Right lobe of liver (tissue), 6 donors: Measurements from ENCODE around the gene PRIM2. TPM values are rescaled to one million over a fixed set of nuclear protein-coding genes. Genes with fewer than 3 reads are reported as not detected.
"Not testable (repeated sequence)": the region's sequence is repeated elsewhere in the genome, so short reads cannot be mapped to it uniquely, and the experiment has no call there.

Source experiments
- ATAC-seq, 4 donors: fragments of 200-7000 bp; cut with Tn5 transposase; one replicate each; pipeline ENCODE4 v1.9.1; 2020; ENCODE audit warnings: mild to moderate bottlenecking in 4 of 4, moderate library complexity in 4 of 4
- DNase-seq, 3 donors: peaks; one replicate each; pipeline ENCODE4 v3.0.0-alpha.2; 2020
- H3K27ac ChIP-seq, 3 donors: fragments of 200-600 bp; one replicate each; pipeline ENCODE4 v1.8.0; 2022
- H3K27me3 ChIP-seq, 2 donors: fragments of 200-600 bp; one replicate each; pipeline ENCODE4 v1.8.0; 2022
- H3K36me3 ChIP-seq, 4 donors: fragments of 200-600 bp; sonication (generic) in 1 of 4; one replicate each; pipeline versions ENCODE4 v1.5.1 to v1.8.0; 2017 to 2022; ENCODE audit warnings: control low read depth in 1 of 4
- H3K4me1 ChIP-seq, 4 donors: fragments of 200-600 bp; sonication (generic) in 1 of 4; one replicate each; pipeline versions ENCODE4 v1.5.1 to v1.8.0; 2017 to 2022; ENCODE audit warnings: control low read depth in 1 of 4
- H3K4me3 ChIP-seq, 3 donors: fragments of 200-600 bp; one replicate each; pipeline ENCODE4 v1.8.0; 2022
- H3K9me3 ChIP-seq, 4 donors: fragments of 200-600 bp; sonication (generic) in 1 of 4; one replicate each; pipeline versions ENCODE4 v1.5.1 to v1.8.0; 2017 to 2022; ENCODE audit warnings: control low read depth in 1 of 4
- CTCF ChIP-seq, 4 donors: fragments of 200-600 bp in 3 of 4; fragments of 450-650 bp in 1 of 4; IDR thresholded peaks; one replicate each; pipeline versions ENCODE4 v1.5.1 to v1.8.0; 2016 to 2022; ENCODE audit warnings: antibody characterized with exemption in 4 of 4, mild to moderate bottlenecking in 2 of 4
- POLR2A ChIP-seq: fragments of 450-650 bp; IDR thresholded peaks from one replicate; pipeline ENCODE4 v1.6.1; 2017; ENCODE audit warnings: antibody characterized with exemption, mild to moderate bottlenecking
- WGBS: methylation state at CpG from one replicate; pipeline ENCODE4 v1.1.6; 2018; ENCODE audit warnings: low coverage, low lambda C conversion rate; ENCODE audit not compliant: insufficient coverage; ENCODE audit errors: missing lambda C conversion rate; 5-methylcytosine and 5-hydroxymethylcytosine counted together
- intact Hi-C, 2 donors: fragments of 100-400 bp; cut with DNase I; formaldehyde crosslinking; loops; one replicate each; pipeline versions ENCODE4 v1.11.2 to v1.14.1; 2022
- long read RNA-seq: library from polyadenylated mRNA; unstranded; transcript quantifications from one replicate; pipeline ENCODE4 v2.0.0, GENCODE V29; 2019
- total RNA-seq, 6 experiments: library from RNA; depleted of rRNA in 2 of 6; stranded (reverse); fragments of >200 nt in 2 of 6; fragmentation: NEBNext Ultra II Directional in 3 of 6; extraction: Animal tissue kit (Norgen Biotek cat#: 25700) in 3 of 6; gene quantifications; one replicate each; pipeline versions ENCODE4 v1.1.0 to v1.2.4, GENCODE V29; 2016 to 2023
- donor health status: DM: no; HTN: yes; CAD: no.
- donor health status: DM: no; HTN: no; CAD: no.
- donor health status: DM: no; HTN: no; CAD: no.
- donor health status: DM: no; HTN: yes; CAD: no.
- donor health status: DM: no; HTN: yes; CAD: no.

PRIM2 gene, protein sequence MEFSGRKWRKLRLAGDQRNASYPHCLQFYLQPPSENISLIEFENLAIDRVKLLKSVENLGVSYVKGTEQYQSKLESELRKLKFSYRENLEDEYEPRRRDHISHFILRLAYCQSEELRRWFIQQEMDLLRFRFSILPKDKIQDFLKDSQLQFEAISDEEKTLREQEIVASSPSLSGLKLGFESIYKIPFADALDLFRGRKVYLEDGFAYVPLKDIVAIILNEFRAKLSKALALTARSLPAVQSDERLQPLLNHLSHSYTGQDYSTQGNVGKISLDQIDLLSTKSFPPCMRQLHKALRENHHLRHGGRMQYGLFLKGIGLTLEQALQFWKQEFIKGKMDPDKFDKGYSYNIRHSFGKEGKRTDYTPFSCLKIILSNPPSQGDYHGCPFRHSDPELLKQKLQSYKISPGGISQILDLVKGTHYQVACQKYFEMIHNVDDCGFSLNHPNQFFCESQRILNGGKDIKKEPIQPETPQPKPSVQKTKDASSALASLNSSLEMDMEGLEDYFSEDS
- 1 to 10 TPM; 2.8 to 5.8 (median 3.7) TPM for total RNA-seq
- long read RNA-seq: 0 reads

DNA sequence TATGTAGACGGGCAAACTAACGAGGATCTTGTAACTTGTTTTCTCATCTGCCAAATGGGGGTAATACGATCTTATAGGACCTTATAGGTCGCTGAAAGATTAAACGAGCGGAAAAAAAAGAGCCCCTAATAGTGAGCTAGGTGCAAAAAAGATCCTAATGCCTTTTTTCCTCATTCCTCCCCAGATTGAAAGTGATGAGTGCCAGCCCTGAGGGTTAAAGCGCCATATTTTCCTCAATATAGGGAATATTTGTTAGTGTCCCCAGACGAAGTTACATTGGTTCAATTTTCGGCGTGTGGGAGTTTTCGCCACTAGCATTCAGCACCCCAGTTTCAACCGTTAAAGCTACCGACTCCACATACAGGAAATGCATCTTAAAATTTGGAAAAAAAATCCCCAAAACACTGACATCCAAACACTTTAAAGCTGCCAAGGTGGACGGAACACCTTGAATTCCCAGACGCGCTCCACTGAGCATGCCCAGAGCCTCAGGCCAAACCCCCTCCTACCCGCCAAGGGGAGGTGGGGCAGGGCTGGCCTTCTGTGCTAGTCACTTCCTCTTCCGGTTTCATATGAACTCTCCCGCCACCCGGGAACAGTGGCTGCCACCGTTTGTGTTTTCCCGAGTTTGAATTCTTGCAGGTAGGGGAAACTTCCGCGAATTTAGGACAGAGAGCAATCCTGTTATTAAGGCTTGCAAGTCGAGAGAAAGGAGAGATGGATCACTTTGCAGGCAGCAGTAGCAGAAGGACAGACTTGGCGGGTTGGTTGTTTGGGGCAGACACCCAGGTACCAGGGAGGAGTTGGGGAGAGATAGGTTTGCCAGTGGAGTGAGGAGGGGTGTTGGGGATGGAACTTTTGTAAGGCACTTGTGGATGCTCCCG is at the start of gene PRIM2:
Gene PRIM2 (plus strand): TSS at position 571 of the 884 bp plus-strand sequence. CDS start 816 bp downstream, outside the sequence.
- ATAC-seq (peak; percentile 97 to 99 (median 98)), DNase-seq (peak; percentile 90 to 92 (median 92))
- peaks cover 0 to 9% (median 0%) of the 10 kb centered on the region in 4 donors for H3K36me3 ChIP-seq
- no peaks in the 10 kb centered on the region for H3K27me3 ChIP-seq
- H3K4me3 ChIP-seq: peak within 1 kb of the TSS; percentile 55 to 61 (median 58)
- 0% methylated on average over 27 of the region's 27 CpGs for WGBS
- TF ChIP-seq POLR2A (peak; percentile 32), CTCF (IDR thresholded peaks at IDR 0.05) (no peak)
- intact Hi-C loops: loop anchor here in 1 of 2 donors (10.0 kb wide), 1 partner anchor 413 kb away; no protein-coding TSS in a partner anchor
- H3K27ac ChIP-seq: peak within 1 kb of the TSS; percentile 31 to 69 (median 39)
- no peaks in the 10 kb centered on the region for H3K9me3 ChIP-seq
- H3K4me1 ChIP-seq: peaks cover 0 to 5% (median 0%) of the 10 kb centered on the region in 4 donors

DNA sequence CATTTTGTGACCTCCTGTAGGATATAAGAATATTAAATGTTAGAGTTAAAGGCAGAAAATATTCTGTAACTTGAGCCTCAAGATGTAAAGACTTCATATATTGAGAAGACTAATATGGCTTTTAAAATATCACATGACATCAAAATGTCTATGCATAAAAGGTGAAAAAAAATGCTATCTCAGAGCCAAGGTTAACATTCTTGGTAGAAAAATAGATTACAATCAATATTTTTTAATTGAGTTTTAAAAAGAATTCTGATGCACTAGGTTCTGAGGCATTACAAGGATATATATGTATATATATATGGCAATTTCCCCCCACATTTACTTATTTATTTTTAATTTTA is 49.2 kb upstream of the PRIM2 start:
- no peaks in the 10 kb centered on the region for H3K27me3 ChIP-seq
- H3K36me3 ChIP-seq: no peaks in the 10 kb centered on the region
- intact Hi-C loops: no loop called here
- no peak overlapping the region for H3K4me3 ChIP-seq
- TF ChIP-seq POLR2A (no peak), CTCF (IDR thresholded peaks at IDR 0.05) (no peak)
- ATAC-seq (no peak), DNase-seq (no peak)
- H3K4me1 ChIP-seq: no peaks in the 10 kb centered on the region
- no peak overlapping the region for H3K27ac ChIP-seq
- H3K9me3 ChIP-seq: no peaks in the 10 kb centered on the region

GRCh38 chr6:57274113-57274824 is 43.2 kb upstream of the PRIM2 start:
- H3K9me3 ChIP-seq, H3K36me3 ChIP-seq, H3K27me3 ChIP-seq, H3K4me1 ChIP-seq, H3K27ac ChIP-seq, ATAC-seq, intact Hi-C loops, H3K4me3 ChIP-seq, DNase-seq: not testable (repeated sequence)
- 69% methylated on average over 7 of the region's 17 CpGs for WGBS

DNA sequence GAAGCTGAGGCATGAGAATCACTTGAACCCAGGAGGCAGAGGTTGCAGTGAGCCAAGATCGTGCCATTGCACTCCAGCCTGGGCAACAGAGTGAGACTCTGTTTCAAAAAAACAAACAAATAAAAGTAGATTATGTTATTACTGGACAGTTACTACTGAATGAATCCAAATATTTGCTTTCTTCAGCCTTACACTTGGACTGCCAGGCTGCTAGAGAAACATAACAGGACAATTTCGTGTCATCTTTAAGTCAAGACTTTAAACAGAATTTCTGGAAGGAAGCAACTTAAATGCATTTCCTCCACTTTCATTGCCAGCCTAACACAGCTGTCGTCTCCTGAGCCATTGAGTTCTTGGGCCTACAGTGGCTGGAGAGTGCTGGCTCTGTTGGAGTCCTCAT is 42.0 kb upstream of the PRIM2 start:
- no peaks in the 10 kb centered on the region for H3K27me3 ChIP-seq
- no peaks in the 10 kb centered on the region for H3K4me1 ChIP-seq
- TF ChIP-seq CTCF (IDR thresholded peaks at IDR 0.05) (no peak), POLR2A (no peak)
- H3K9me3 ChIP-seq: no peaks in the 10 kb centered on the region
- no peak overlapping the region for H3K27ac ChIP-seq
- H3K36me3 ChIP-seq: no peaks in the 10 kb centered on the region
- ATAC-seq (no peak), DNase-seq (no peak)
- WGBS: 74% methylated on average over 3 of the region's 3 CpGs
- intact Hi-C loops: no loop called here
- H3K4me3 ChIP-seq: no peak overlapping the region
